Muscle layer of duodenum (tissue), 2 donors: ENCODE measurements around the gene MISP.

Experiments used
- H3K27ac ChIP-seq: one replicate; pipeline ENCODE4 v1.7.0; 2013; ENCODE audit warnings: mild to moderate bottlenecking, low read length
- H3K27me3 ChIP-seq: one replicate; pipeline ENCODE4 v1.7.0; 2013; ENCODE audit warnings: low read depth, mild to moderate bottlenecking, control low read depth, low read length
- H3K36me3 ChIP-seq, 2 donors: one replicate each; pipeline ENCODE4 v1.7.0; 2013; ENCODE audit warnings: low read length in 2 of 2, control low read depth in 1 of 2, mild to moderate bottlenecking in 1 of 2; ENCODE audit not compliant: insufficient read depth in 2 of 2, control insufficient read depth in 1 of 2
- H3K4me1 ChIP-seq, 2 donors: one replicate each; pipeline ENCODE4 v1.7.0; 2013; ENCODE audit warnings: low read length in 2 of 2, mild to moderate bottlenecking in 2 of 2, control low read depth in 1 of 2, moderate library complexity in 1 of 2; ENCODE audit not compliant: insufficient read depth in 2 of 2, control insufficient read depth in 1 of 2
- H3K4me3 ChIP-seq, 2 donors: one replicate each; pipeline ENCODE4 v1.7.0; 2013; ENCODE audit warnings: low read length in 2 of 2, low read depth in 1 of 2, mild to moderate bottlenecking in 1 of 2
- H3K9me3 ChIP-seq, 2 donors: one replicate each; pipeline ENCODE4 v1.7.0; 2013; ENCODE audit warnings: low read length in 2 of 2, control low read depth in 1 of 2, mild to moderate bottlenecking in 1 of 2; ENCODE audit not compliant: control insufficient read depth in 1 of 2
- donor health status: healthy.

The MISP gene

GRCh38 chr19:764301-764700, 13.4 kb downstream of the MISP start:
- no peak overlapping the region for H3K4me3 ChIP-seq
- no peaks in the 10 kb centered on the region for H3K9me3 ChIP-seq
- H3K36me3 ChIP-seq = no peaks in the 10 kb centered on the region

GRCh38 chr19:765179-765738, 14.3 kb downstream of the MISP start:
- no peak overlapping the region for H3K4me3 ChIP-seq
- no peaks in the 10 kb centered on the region for H3K27me3 ChIP-seq

More at GRCh38 chr19:764301-764700, 13.4 kb downstream of the MISP start:
- no peaks in the 10 kb centered on the region for H3K4me1 ChIP-seq
- no peak overlapping the region for H3K27ac ChIP-seq
- no peaks in the 10 kb centered on the region for H3K27me3 ChIP-seq

GRCh38 chr19:768424-768823, 17.5 kb downstream of the MISP start:
- Histone ChIP-seq H3K27me3 (no peaks in the 10 kb centered on the region), H3K4me3 (no peak overlapping the region), H3K4me1 (no peaks in the 10 kb centered on the region), H3K27ac (no peak overlapping the region), H3K9me3 (no peaks in the 10 kb centered on the region), H3K36me3 (no peaks in the 10 kb centered on the region)

More at GRCh38 chr19:765179-765738, 14.3 kb downstream of the MISP start:
- Histone ChIP-seq H3K27ac (no peak overlapping the region), H3K36me3 (no peaks in the 10 kb centered on the region), H3K4me1 (no peaks in the 10 kb centered on the region), H3K9me3 (no peaks in the 10 kb centered on the region)

GRCh38 chr19:769616-770015, 18.7 kb downstream of the MISP start:
- Histone ChIP-seq H3K27ac (no peak overlapping the region), H3K27me3 (no peaks in the 10 kb centered on the region), H3K9me3 (no peaks in the 10 kb centered on the region), H3K4me1 (no peaks in the 10 kb centered on the region), H3K4me3 (no peak overlapping the region), H3K36me3 (no peaks in the 10 kb centered on the region)

- no peak overlapping the region for H3K27ac ChIP-seq
- no peaks in the 10 kb centered on the region for H3K36me3 ChIP-seq
- no peak overlapping the region for H3K4me3 ChIP-seq
- H3K27me3 ChIP-seq = no peaks in the 10 kb centered on the region
- H3K4me1 ChIP-seq = no peaks in the 10 kb centered on the region
- no peaks in the 10 kb centered on the region for H3K9me3 ChIP-seq
These were observed 20.4 kb downstream of the MISP start for GRCh38 chr19:771332-771785.

GRCh38 chr19:772063-772462, 21.2 kb downstream of the MISP start:
- H3K27ac ChIP-seq = no peak overlapping the region
- no peaks in the 10 kb centered on the region for H3K9me3 ChIP-seq
- no peak overlapping the region for H3K4me3 ChIP-seq
- no peaks in the 10 kb centered on the region for H3K4me1 ChIP-seq
- no peaks in the 10 kb centered on the region for H3K27me3 ChIP-seq
- H3K36me3 ChIP-seq = no peaks in the 10 kb centered on the region

- no peaks in the 10 kb centered on the region for H3K27me3 ChIP-seq
- no peak overlapping the region for H3K4me3 ChIP-seq
- H3K4me1 ChIP-seq = no peaks in the 10 kb centered on the region
- no peaks in the 10 kb centered on the region for H3K36me3 ChIP-seq
- no peaks in the 10 kb centered on the region for H3K9me3 ChIP-seq
- no peak overlapping the region for H3K27ac ChIP-seq
These were observed 22.0 kb downstream of the MISP start for GRCh38 chr19:772730-773436.

GRCh38 chr19:776549-776948, 25.6 kb downstream of the MISP start:
- Histone ChIP-seq H3K27me3 (no peaks in the 10 kb centered on the region), H3K27ac (no peak overlapping the region), H3K4me3 (no peak overlapping the region), H3K4me1 (no peaks in the 10 kb centered on the region), H3K9me3 (no peaks in the 10 kb centered on the region), H3K36me3 (no peaks in the 10 kb centered on the region)

- Histone ChIP-seq H3K9me3 (no peaks in the 10 kb centered on the region), H3K27ac (no peak overlapping the region), H3K36me3 (no peaks in the 10 kb centered on the region), H3K4me3 (no peak overlapping the region), H3K4me1 (no peaks in the 10 kb centered on the region), H3K27me3 (no peaks in the 10 kb centered on the region)
These were observed 28.2 kb downstream of the MISP start for GRCh38 chr19:778910-779653.

GRCh38 chr19:780935-781334, 30.0 kb downstream of the MISP start:
- Histone ChIP-seq H3K27me3 (no peaks in the 10 kb centered on the region), H3K4me3 (no peak overlapping the region)

GRCh38 chr19:781800-782184, 30.9 kb downstream of the MISP start:
- H3K27ac ChIP-seq = no peak overlapping the region

More at GRCh38 chr19:780935-781334, 30.0 kb downstream of the MISP start:
- no peaks in the 10 kb centered on the region for H3K36me3 ChIP-seq
- H3K9me3 ChIP-seq = no peaks in the 10 kb centered on the region
- H3K4me1 ChIP-seq = no peaks in the 10 kb centered on the region
- no peak overlapping the region for H3K27ac ChIP-seq

More at GRCh38 chr19:781800-782184, 30.9 kb downstream of the MISP start:
- Histone ChIP-seq H3K36me3 (no peaks in the 10 kb centered on the region), H3K4me1 (no peaks in the 10 kb centered on the region), H3K4me3 (no peak overlapping the region), H3K9me3 (no peaks in the 10 kb centered on the region), H3K27me3 (no peaks in the 10 kb centered on the region)
